ENCODE results near the gene PHC3. TPM values are rescaled to one million over a fixed set of nuclear protein-coding genes. Genes with fewer than 3 reads are reported as not detected.

PHC3 gene
- total and polyA plus RNA-seq, 2 of the 13 experiments (the other 11 are each of a cell fraction or from before 2014, with no cell fraction given): 24.1 to 49.0 TPM

DNA sequence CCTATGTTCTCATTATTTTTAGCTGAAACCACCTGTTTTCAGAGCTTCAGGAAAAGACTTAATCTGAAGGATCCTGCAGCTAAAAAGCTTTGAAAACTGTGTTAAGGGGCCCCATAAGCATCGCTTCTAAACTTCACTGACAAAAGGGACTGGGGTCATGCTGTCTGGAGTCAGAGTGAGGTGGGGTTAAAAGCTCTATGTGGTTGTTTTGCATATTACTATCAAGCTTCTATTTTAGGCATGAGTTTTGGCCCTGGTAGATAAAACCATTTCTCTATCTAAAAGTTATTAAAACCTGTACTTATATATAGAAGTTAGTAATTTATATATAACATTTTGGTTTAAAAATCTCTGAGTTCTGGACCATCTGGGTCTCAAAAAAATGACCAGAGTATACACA lies 98.2 kb downstream of the PHC3 start:
- in situ Hi-C loops (cut with HindIII; ENCODE audit: extremely low pct_ligation_motif_present, low pct_unique_long_range_greater_than_20kb) (no loop called here), intact Hi-C loops (cut with micrococcal nuclease; ENCODE audit: unreplicated experiment) (no loop called here)
- ChIA-PET POLR2A (no interaction called here), CTCF (ENCODE audit: low intra/inter-chr PET ratio, low total read pairs) (no interaction called here)
- no peak for FAIRE-seq
- no peaks in the 10 kb centered on the region for H4K20me1 ChIP-seq (ENCODE audit: insufficient read depth, low read length)
- H3K36me3 ChIP-seq (replicated peaks in 1 of 2; ENCODE audit: control insufficient read depth in 1 of 2, insufficient read depth in 2 of 2, low read length in 2 of 2): peaks cover 3 to 17% of the 10 kb centered on the region in 2 experiments; a peak in 4 of 5 replicates
- peaks cover 27% of the 10 kb centered on the region for H3K4me1 ChIP-seq (ENCODE audit: insufficient read depth, low read length)
- no peaks in the 10 kb centered on the region for H3K9me3 ChIP-seq (ENCODE audit: low read length)
- no peak overlapping the region for H3K4me3 ChIP-seq (replicated peaks in 1 of 3; ENCODE audit: insufficient read depth in 1 of 3, low read depth in 2 of 3, low read length in 3 of 3)
- BruUV-seq (replicated peaks): no TSS peak
- H3K4me2 ChIP-seq (ENCODE audit: low read depth, low read length): no peak overlapping the region
- 100% methylated on average over 1 of the region's 1 CpG for WGBS (ENCODE audit: low lambda C conversion rate)
- H2AFZ ChIP-seq (ENCODE audit: low read length): no peak overlapping the region
- no peak overlapping the region for H3K9ac ChIP-seq (ENCODE audit: insufficient read depth, low read depth, low read length)
- no peaks in the 10 kb centered on the region for H3K27me3 ChIP-seq (ENCODE audit: control insufficient read depth in 1 of 2, insufficient read depth in 2 of 2, low read length in 2 of 2)
- H3K27ac ChIP-seq (ENCODE audit: extremely low read length, insufficient read depth, low read length): no peak overlapping the region
- no peaks in the 10 kb centered on the region for H3K79me2 ChIP-seq (ENCODE audit: insufficient read depth, low read length)
- ATAC-seq: no peak
- DNase-seq (ENCODE audit: low spot score): no peak
- TF ChIP-seq ZNF687 (CRISPR knock-in tag; IDR thresholded peaks at IDR 0.05) (no peak), NFIB (CRISPR knock-in tag; IDR thresholded peaks at IDR 0.05; ENCODE audit: borderline replicate concordance) (no peak), ATF4 (CRISPR knock-in tag; IDR thresholded peaks at IDR 0.05) (no peak), ISX (CRISPR knock-in tag; conservative IDR thresholded peaks at IDR 0.05) (no peak), ADNP (CRISPR knock-in tag; IDR thresholded peaks at IDR 0.05) (no peak), ZSCAN25 (CRISPR knock-in tag; IDR thresholded peaks at IDR 0.05) (no peak), ZNF577 (CRISPR knock-in tag; IDR thresholded peaks at IDR 0.05; ENCODE audit: borderline replicate concordance, low read depth) (no peak), KMT2A (CRISPR knock-in tag; IDR thresholded peaks at IDR 0.05) (no peak), ZNF547 (CRISPR knock-in tag; IDR thresholded peaks at IDR 0.05) (no peak), ZBTB26 (CRISPR knock-in tag; IDR thresholded peaks at IDR 0.05; ENCODE audit: borderline replicate concordance) (no peak), ZSCAN5A (CRISPR knock-in tag; IDR thresholded peaks at IDR 0.05; ENCODE audit: borderline replicate concordance) (no peak), ZBTB34 (CRISPR knock-in tag; IDR thresholded peaks at IDR 0.05) (no peak)
- TF ChIP-seq, protein P1, sequence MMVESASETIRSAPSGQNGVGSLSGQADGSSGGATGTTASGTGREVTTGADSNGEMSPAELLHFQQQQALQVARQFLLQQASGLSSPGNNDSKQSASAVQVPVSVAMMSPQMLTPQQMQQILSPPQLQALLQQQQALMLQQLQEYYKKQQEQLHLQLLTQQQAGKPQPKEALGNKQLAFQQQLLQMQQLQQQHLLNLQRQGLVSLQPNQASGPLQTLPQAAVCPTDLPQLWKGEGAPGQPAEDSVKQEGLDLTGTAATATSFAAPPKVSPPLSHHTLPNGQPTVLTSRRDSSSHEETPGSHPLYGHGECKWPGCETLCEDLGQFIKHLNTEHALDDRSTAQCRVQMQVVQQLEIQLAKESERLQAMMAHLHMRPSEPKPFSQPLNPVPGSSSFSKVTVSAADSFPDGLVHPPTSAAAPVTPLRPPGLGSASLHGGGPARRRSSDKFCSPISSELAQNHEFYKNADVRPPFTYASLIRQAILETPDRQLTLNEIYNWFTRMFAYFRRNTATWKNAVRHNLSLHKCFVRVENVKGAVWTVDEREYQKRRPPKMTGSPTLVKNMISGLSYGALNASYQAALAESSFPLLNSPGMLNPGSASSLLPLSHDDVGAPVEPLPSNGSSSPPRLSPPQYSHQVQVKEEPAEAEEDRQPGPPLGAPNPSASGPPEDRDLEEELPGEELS (CRISPR knock-in tag; IDR thresholded peaks at IDR 0.05): no peak
